B cell (primary cell): ENCODE data around the gene DOCK6. TPM values are rescaled to one million over a fixed set of nuclear protein-coding genes. Genes with fewer than 3 reads are reported as not detected.

Source experiments
- ATAC-seq: fragments of 200-7000 bp; cut with Tn5 transposase; one replicate; pipeline ENCODE4 v1.10.0; 2021; ENCODE audit warnings: low read depth, mild to moderate bottlenecking, moderate number of reproducible peaks, moderate library complexity
- CTCF ChIA-PET: fragments of 350-600 bp; sonication (Branson Sonifier 250); formaldehyde crosslinking; loops from one replicate; lab custom pipeline; 2021; ENCODE audit warnings: antibody characterized with exemption, inconsistent platforms; lab: Charles Lee
- POLR2A ChIA-PET: fragments of 350-600 bp; sonication (Branson Sonifier 250); formaldehyde crosslinking; loops from one replicate; lab custom pipeline; 2021; ENCODE audit warnings: antibody characterized with exemption; lab: Charles Lee
- DNase-seq: peaks from one replicate; pipeline ENCODE4 v3.0.0; 2013
- H2AFZ ChIP-seq: 2 replicates; pipeline ENCODE4 v1.6.1; 2012; ENCODE audit warnings: mild to moderate bottlenecking, low read depth, low read length; ENCODE audit not compliant: insufficient read depth, poor library complexity, severe bottlenecking
- H3K27ac ChIP-seq, 2 donors: 1 replicate in 1 of 2; 2 replicates in 1 of 2; pipeline ENCODE4 v1.5.1; 2012 to 2013; ENCODE audit warnings: low read length in 2 of 2, mild to moderate bottlenecking in 2 of 2, moderate library complexity in 1 of 2
- H3K27me3 ChIP-seq, 4 experiments: fragments of 200-600 bp in 1 of 4; sonication (generic) in 1 of 4; replicated peaks in 1 of 4; 1 replicate in 2 of 4; 2 replicates in 2 of 4; pipeline versions ENCODE4 v1.6.1 to v1.7.0; 2013 to 2016; ENCODE audit warnings: low read length in 3 of 4, mild to moderate bottlenecking in 2 of 4, mixed read lengths in 1 of 4, moderate library complexity in 1 of 4; ENCODE audit not compliant: insufficient read depth in 4 of 4, control insufficient read depth in 3 of 4; ENCODE audit errors: control extremely low read depth in 1 of 4
- H3K36me3 ChIP-seq, 2 experiments: replicated peaks in 1 of 2; 1 replicate in 1 of 2; 2 replicates in 1 of 2; pipeline versions ENCODE4 v1.6.1 to v1.7.1; 2013; ENCODE audit warnings: low read length in 1 of 2; ENCODE audit not compliant: insufficient read depth in 2 of 2, control insufficient read depth in 1 of 2; ENCODE audit errors: control extremely low read depth in 1 of 2, extremely low read depth in 1 of 2
- H3K4me1 ChIP-seq, 2 donors: fragments of 200-600 bp in 1 of 2; sonication (generic) in 1 of 2; 1 replicate in 1 of 2; 2 replicates in 1 of 2; pipeline versions ENCODE4 v1.5.1 to v1.6.1; 2013 to 2017; ENCODE audit warnings: low read length in 2 of 2; ENCODE audit not compliant: control insufficient read depth in 2 of 2, insufficient read depth in 2 of 2
- H3K4me2 ChIP-seq: replicated peaks from 2 replicates; pipeline ENCODE3; 2012; ENCODE audit warnings: mild to moderate bottlenecking, low read depth, low read length; ENCODE audit not compliant: poor library complexity, severe bottlenecking
- H3K4me3 ChIP-seq, 5 experiments: fragments of 200-600 bp in 1 of 5; sonication (generic) in 1 of 5; 1 replicate in 3 of 5; 2 replicates in 2 of 5; pipeline versions ENCODE4 v1.5.1 to v1.7.0; 2011 to 2016; ENCODE audit warnings: low read length in 4 of 5, mild to moderate bottlenecking in 4 of 5, low read depth in 2 of 5, control low read depth in 1 of 5, moderate library complexity in 1 of 5; ENCODE audit not compliant: insufficient read depth in 1 of 5; ENCODE audit errors: control extremely low read depth in 1 of 5, extremely low read depth in 1 of 5
- H3K79me2 ChIP-seq: fragments of 200-600 bp; sonication (generic); one replicate; pipeline ENCODE4 v1.6.0; 2016; ENCODE audit warnings: low read length; ENCODE audit not compliant: control insufficient read depth, insufficient read depth
- H3K9ac ChIP-seq: fragments of 200-600 bp; sonication (generic); 2 replicates; pipeline ENCODE4 v1.6.1; 2017; ENCODE audit warnings: mild to moderate bottlenecking, low read length, moderate library complexity
- H3K9me3 ChIP-seq, 3 donors: one replicate each; pipeline versions ENCODE4 v1.6.1 to v1.7.1; 2013; ENCODE audit warnings: low read length in 2 of 3; ENCODE audit not compliant: control insufficient read depth in 2 of 3, insufficient read depth in 1 of 3; ENCODE audit errors: control extremely low read depth in 1 of 3
- H4K20me1 ChIP-seq: 2 replicates; pipeline ENCODE4 v1.6.0; 2012; ENCODE audit warnings: mild to moderate bottlenecking, low read length; ENCODE audit not compliant: insufficient read depth, control insufficient read depth, poor library complexity, severe bottlenecking
- H3K27ac Mint-ChIP-seq: one replicate; pipeline ENCODE4 v1.8.0; 2021; ENCODE audit warnings: mixed read lengths
- H3K27me3 Mint-ChIP-seq: one replicate; pipeline ENCODE4 v1.8.0; 2021; ENCODE audit warnings: mixed read lengths
- H3K4me1 Mint-ChIP-seq: one replicate; pipeline ENCODE4 v1.8.0; 2021; ENCODE audit warnings: mixed read lengths
- H3K4me3 Mint-ChIP-seq: one replicate; pipeline ENCODE4 v1.8.0; 2021; ENCODE audit warnings: mixed read lengths
- H3K9me3 Mint-ChIP-seq: one replicate; pipeline ENCODE4 v1.8.0; 2022; ENCODE audit warnings: mixed read lengths; ENCODE audit not compliant: insufficient read depth
- EZH2 ChIP-seq: IDR thresholded peaks from 2 replicates; pipeline ENCODE4 v1.6.1; 2012; ENCODE audit warnings: borderline replicate concordance, low read depth, mild to moderate bottlenecking, moderate library complexity, low read length; ENCODE audit not compliant: insufficient read depth, poor library complexity, severe bottlenecking
- WGBS: methylation state at CpG from one replicate; pipeline ENCODE4 v1.1.5; 2013; ENCODE audit warnings: missing lambda C conversion rate; ENCODE audit not compliant: insufficient coverage; 5-methylcytosine and 5-hydroxymethylcytosine counted together
- intact Hi-C: fragments of 100-400 bp; cut with micrococcal nuclease; formaldehyde crosslinking; loops from one replicate; pipeline ENCODE4 v1.10.0; 2022
- polyA plus RNA-seq: library from polyadenylated mRNA; depleted of rRNA; stranded (reverse); fragments of >200 nt; gene quantifications from 2 replicates; pipeline ENCODE4 v1.2.3, GENCODE V29; 2012
- total RNA-seq, 2 donors: library from RNA; stranded (reverse); fragments of 120-200 nt in 1 of 2; gene quantifications; 1 replicate in 1 of 2; 2 replicates in 1 of 2; pipeline versions ENCODE4 v1.2.3 to v1.2.4, GENCODE V29; 2013 to 2022
- TF ChIP-seq, protein P1 (sequence below): fragments of 200-600 bp; IDR thresholded peaks from one replicate; pipeline ENCODE4 v1.8.0; 2022; ENCODE audit warnings: antibody characterized with exemption, mild to moderate bottlenecking

DOCK6 gene
- total and polyA plus RNA-seq, 2 donors (not counting 1 experiment from before 2014, with no cell fraction given), result 5.3 to 11.9 TPM

DNA sequence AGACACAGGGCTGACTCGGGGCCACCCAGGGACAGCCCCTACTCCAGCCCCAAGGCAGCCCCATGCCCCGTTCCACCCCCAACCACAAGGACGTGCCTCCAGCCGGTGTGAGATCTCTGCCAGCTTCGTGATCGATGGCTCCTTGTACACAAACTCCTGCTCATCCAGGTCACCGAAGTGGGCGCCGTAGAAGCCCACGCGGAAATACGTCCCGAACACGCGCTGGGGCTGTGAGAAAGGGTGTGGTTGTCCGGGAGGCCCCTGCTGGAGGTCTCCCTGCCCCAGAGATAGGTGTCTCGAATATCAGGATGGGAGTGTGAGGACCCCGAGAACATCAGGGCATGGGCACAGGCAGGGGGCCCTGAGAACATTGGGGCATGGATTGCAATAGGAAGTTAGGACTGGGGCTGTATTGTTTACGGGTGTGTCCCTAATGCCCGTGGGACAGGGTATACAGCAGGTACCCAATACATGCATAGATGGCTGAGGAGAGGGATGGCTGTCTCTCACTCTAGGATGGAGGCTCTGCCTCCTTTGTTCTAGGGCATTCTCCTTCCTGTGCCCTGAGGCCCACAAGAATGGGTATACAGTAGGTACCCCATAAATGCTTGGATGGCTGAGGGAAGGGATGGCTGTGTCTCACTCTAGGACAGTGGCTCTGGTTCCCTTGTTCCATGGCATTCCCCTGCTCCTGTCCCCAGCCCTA is 59.7 kb downstream of the DOCK6 start:
- POLR2A ChIA-PET, result no interaction called here
- H3K9ac ChIP-seq, result no peak overlapping the region

DNA sequence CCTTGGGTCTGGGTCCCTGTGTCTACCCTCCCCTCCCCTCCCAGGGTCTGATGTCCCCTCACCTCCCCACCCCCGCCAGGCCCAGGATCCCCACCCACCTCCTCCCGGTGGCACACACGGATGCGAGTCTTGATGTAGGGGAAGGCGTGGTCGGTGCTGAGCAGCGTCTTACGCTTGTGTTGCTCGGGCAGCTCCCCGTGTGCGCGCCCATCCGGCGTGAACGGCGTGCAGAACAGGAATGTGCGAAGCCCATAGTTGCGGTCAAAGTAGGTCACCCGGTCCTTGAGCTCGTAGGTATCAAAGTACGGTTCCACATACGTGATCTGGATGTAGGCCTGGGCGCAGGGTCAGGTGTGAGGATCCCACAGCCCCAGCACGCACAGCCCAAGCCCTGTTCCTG is 60.5 kb downstream of the DOCK6 start:
- H3K4me3 ChIP-seq, result no peak overlapping the region
- ATAC-seq (no peak), DNase-seq (no peak)
- TF ChIP-seq EZH2, result no peak
- TF ChIP-seq, protein P1, sequence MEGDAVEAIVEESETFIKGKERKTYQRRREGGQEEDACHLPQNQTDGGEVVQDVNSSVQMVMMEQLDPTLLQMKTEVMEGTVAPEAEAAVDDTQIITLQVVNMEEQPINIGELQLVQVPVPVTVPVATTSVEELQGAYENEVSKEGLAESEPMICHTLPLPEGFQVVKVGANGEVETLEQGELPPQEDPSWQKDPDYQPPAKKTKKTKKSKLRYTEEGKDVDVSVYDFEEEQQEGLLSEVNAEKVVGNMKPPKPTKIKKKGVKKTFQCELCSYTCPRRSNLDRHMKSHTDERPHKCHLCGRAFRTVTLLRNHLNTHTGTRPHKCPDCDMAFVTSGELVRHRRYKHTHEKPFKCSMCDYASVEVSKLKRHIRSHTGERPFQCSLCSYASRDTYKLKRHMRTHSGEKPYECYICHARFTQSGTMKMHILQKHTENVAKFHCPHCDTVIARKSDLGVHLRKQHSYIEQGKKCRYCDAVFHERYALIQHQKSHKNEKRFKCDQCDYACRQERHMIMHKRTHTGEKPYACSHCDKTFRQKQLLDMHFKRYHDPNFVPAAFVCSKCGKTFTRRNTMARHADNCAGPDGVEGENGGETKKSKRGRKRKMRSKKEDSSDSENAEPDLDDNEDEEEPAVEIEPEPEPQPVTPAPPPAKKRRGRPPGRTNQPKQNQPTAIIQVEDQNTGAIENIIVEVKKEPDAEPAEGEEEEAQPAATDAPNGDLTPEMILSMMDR, result no peak
- H3K4me1 ChIP-seq, result peaks cover 8 to 16% of the 10 kb centered on the region in 2 donors
- H3K9ac ChIP-seq, result no peak overlapping the region
- peaks cover 14% of the 10 kb centered on the region for H3K4me1 Mint-ChIP-seq
- H3K27me3 ChIP-seq, result peaks cover 0 to 8% (median under 1%) of the 10 kb centered on the region in 4 experiments
- H3K27ac ChIP-seq, result no peak overlapping the region
- intact Hi-C loops, result loop anchor here (5.0 kb wide), 1 partner anchor 259 kb away; no protein-coding TSS in a partner anchor
- H3K27me3 Mint-ChIP-seq, result peaks cover 3% of the 10 kb centered on the region
- POLR2A ChIA-PET, result no interaction called here
- no peak overlapping the region for H3K27ac Mint-ChIP-seq
- H3K36me3 ChIP-seq, result no peaks in the 10 kb centered on the region
- no peak overlapping the region for H3K4me2 ChIP-seq
- no peak overlapping the region for H2AFZ ChIP-seq
- H3K4me3 Mint-ChIP-seq, result no peak overlapping the region
- 95% methylated on average over 23 of the region's 24 CpGs for WGBS
- CTCF ChIA-PET, result interaction anchor here (0.8 to 2.7 kb wide), 4 partner anchors 10 to 166 kb away, joined by 3 to 8 read pairs (median 4); no protein-coding TSS in a partner anchor
- no peaks in the 10 kb centered on the region for H4K20me1 ChIP-seq
- H3K9me3 ChIP-seq, result no peaks in the 10 kb centered on the region
- no peaks in the 10 kb centered on the region for H3K9me3 Mint-ChIP-seq
- H3K79me2 ChIP-seq, result no peaks in the 10 kb centered on the region

More for the DNA sequence above, 59.7 kb downstream of the DOCK6 start:
- H3K27me3 Mint-ChIP-seq, result peaks cover 3% of the 10 kb centered on the region
- no peak for TF ChIP-seq EZH2
- H3K4me2 ChIP-seq, result no peak overlapping the region
- CTCF ChIA-PET, result interaction anchor here (0.8 to 3.4 kb wide), 7 partner anchors 11 to 167 kb away, joined by 3 to 24 read pairs (median 7); no protein-coding TSS in a partner anchor
- H3K4me3 ChIP-seq, result no peak overlapping the region
- WGBS, result 94% methylated on average over 18 of the region's 20 CpGs
- no peaks in the 10 kb centered on the region for H3K9me3 Mint-ChIP-seq
- H4K20me1 ChIP-seq, result no peaks in the 10 kb centered on the region
- H3K9me3 ChIP-seq, result no peaks in the 10 kb centered on the region
- H3K4me1 Mint-ChIP-seq, result peaks cover 13% of the 10 kb centered on the region
- intact Hi-C loops, result loop anchor here (1.0 to 5.0 kb wide), 3 partner anchors 65 to 260 kb away; no protein-coding TSS in a partner anchor
- no peaks in the 10 kb centered on the region for H3K36me3 ChIP-seq
- peaks cover 4 to 11% of the 10 kb centered on the region in 2 donors for H3K4me1 ChIP-seq
- H3K4me3 Mint-ChIP-seq, result no peak overlapping the region
- H3K79me2 ChIP-seq, result no peaks in the 10 kb centered on the region
- DNase-seq, result no peak
- peaks cover 0 to 3% (median 0%) of the 10 kb centered on the region in 4 experiments for H3K27me3 ChIP-seq
- ATAC-seq, result no peak
- H3K27ac ChIP-seq, result no peak overlapping the region
- no peak overlapping the region for H3K27ac Mint-ChIP-seq
- H2AFZ ChIP-seq, result no peak overlapping the region
